Astrocyte (in vitro differentiated cells and primary cell): ENCODE results near the gene LRRC26. TPM values are rescaled to one million over a fixed set of nuclear protein-coding genes. Genes with fewer than 3 reads are reported as not detected.

Experiments
- DNase-seq: peaks from one replicate; pipeline ENCODE4 v3.0.0-alpha.2; 2010; ENCODE audit warnings: low read depth
- FAIRE-seq: peaks from 2 replicates; lab custom pipeline; 2011; peaks lifted over from hg19 to GRCh38; lab: Jason Lieb, UNC
- H2AFZ ChIP-seq: 2 replicates; pipeline ENCODE4 v1.6.0; 2012; ENCODE audit warnings: low read depth, low read length, inconsistent platforms
- H3K27ac ChIP-seq: 2 replicates; pipeline ENCODE4 v1.5.1; 2011; ENCODE audit warnings: low read depth, low read length, inconsistent platforms
- H3K27me3 ChIP-seq: 2 replicates; pipeline ENCODE4 v1.6.0; 2011; ENCODE audit warnings: low read length, inconsistent platforms; ENCODE audit not compliant: insufficient read depth
- H3K36me3 ChIP-seq: 2 replicates; pipeline ENCODE4 v1.5.1; 2011; ENCODE audit warnings: low read length, inconsistent platforms; ENCODE audit not compliant: insufficient read depth
- H3K4me1 ChIP-seq: 2 replicates; pipeline ENCODE4 v1.5.1; 2011; ENCODE audit warnings: low read length, inconsistent platforms; ENCODE audit not compliant: insufficient read depth
- H3K4me2 ChIP-seq: 2 replicates; pipeline ENCODE4 v1.6.0; 2012; ENCODE audit warnings: low read length, inconsistent platforms
- H3K4me3 ChIP-seq: 2 replicates; pipeline ENCODE4 v1.5.1; 2011; ENCODE audit warnings: low read depth, mild to moderate bottlenecking, low read length, inconsistent platforms; ENCODE audit not compliant: insufficient read depth
- H3K79me2 ChIP-seq: 2 replicates; pipeline ENCODE4 v1.6.0; 2012; ENCODE audit warnings: mild to moderate bottlenecking, low read length, inconsistent platforms; ENCODE audit not compliant: insufficient read depth
- H3K9ac ChIP-seq: 2 replicates; pipeline ENCODE4 v1.6.0; 2012; ENCODE audit warnings: mild to moderate bottlenecking, low read length, inconsistent platforms
- H3K9me3 ChIP-seq: 2 replicates; pipeline ENCODE4 v1.5.1; 2012; ENCODE audit warnings: low read depth, mild to moderate bottlenecking, low read length, inconsistent platforms; ENCODE audit not compliant: insufficient read depth
- H4K20me1 ChIP-seq: 2 replicates; pipeline ENCODE4 v1.6.0; 2012; ENCODE audit warnings: low read length, inconsistent platforms; ENCODE audit not compliant: insufficient read depth
- H3K27ac Mint-ChIP-seq: one replicate; pipeline ENCODE4 v1.8.0; 2021; ENCODE audit warnings: mild to moderate bottlenecking, mixed read lengths; ENCODE audit not compliant: unreplicated experiment
- H3K27me3 Mint-ChIP-seq: one replicate; pipeline ENCODE4 v1.8.0; 2021; ENCODE audit warnings: low read depth, mixed read lengths; ENCODE audit not compliant: unreplicated experiment
- H3K36me3 Mint-ChIP-seq: one replicate; pipeline ENCODE4 v1.8.0; 2021; ENCODE audit warnings: low read depth, mixed read lengths; ENCODE audit not compliant: unreplicated experiment
- H3K4me1 Mint-ChIP-seq: one replicate; pipeline ENCODE4 v1.8.0; 2021; ENCODE audit warnings: low read depth, mixed read lengths; ENCODE audit not compliant: unreplicated experiment
- H3K4me3 Mint-ChIP-seq: one replicate; pipeline ENCODE4 v1.8.0; 2021; ENCODE audit warnings: mild to moderate bottlenecking, moderate library complexity, mixed read lengths; ENCODE audit not compliant: unreplicated experiment
- H3K9me3 Mint-ChIP-seq: one replicate; pipeline ENCODE4 v1.8.0; 2021; ENCODE audit warnings: mild to moderate bottlenecking, mixed read lengths; ENCODE audit not compliant: unreplicated experiment
- EZH2 ChIP-seq: IDR thresholded peaks from 2 replicates; pipeline ENCODE4 v1.6.1; 2012; ENCODE audit warnings: mild to moderate bottlenecking, low read length, inconsistent platforms; ENCODE audit not compliant: insufficient read depth
- total RNA-seq: library from RNA; stranded (reverse); gene quantifications from 2 replicates; pipeline ENCODE4 v1.2.1, GENCODE V29; 2021
- TF ChIP-seq, protein P1 (sequence below): IDR thresholded peaks from 2 replicates; pipeline ENCODE4 v1.5.1; 2011; ENCODE audit warnings: low read depth, mild to moderate bottlenecking, inconsistent platforms, low read length, moderate library complexity; ENCODE audit not compliant: insufficient read depth

The LRRC26 gene
- total RNA-seq, 1 donor from 2014 or later, result not detected

DNA sequence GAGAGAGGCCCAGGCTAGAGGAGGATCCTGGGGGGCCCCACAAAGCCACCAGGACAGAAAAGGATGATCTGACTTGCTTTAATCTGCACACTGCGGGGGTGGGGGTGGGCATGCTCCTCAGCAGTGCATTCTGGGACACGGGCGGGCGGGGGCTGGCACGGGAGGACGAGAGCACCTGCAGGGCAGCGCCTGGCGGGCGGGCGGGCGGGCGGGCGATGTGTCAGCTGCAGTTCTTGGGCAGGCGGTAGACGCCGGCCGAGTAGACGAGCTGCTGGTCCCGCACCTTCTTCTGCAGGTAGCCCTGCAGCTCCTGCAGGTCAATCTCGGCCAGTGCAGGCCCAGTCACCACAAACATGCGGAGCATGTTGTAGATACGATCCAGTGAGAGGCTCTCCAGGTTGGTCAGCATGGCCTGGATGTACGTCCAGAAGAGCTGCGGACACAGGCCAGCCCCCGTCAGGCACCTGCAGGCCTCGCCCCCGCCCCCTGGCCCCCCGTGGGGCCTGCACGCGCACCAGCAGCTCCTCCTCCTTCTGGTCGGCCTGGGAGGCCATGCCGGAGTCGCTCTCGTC is 5.0 kb upstream of the LRRC26 start:
- no peak overlapping the region for H3K27ac Mint-ChIP-seq
- peaks cover 3% of the 10 kb centered on the region for H3K36me3 ChIP-seq
- no peak overlapping the region for H3K27ac ChIP-seq
- H3K27me3 Mint-ChIP-seq, result peaks cover 13% of the 10 kb centered on the region
- H4K20me1 ChIP-seq, result peaks cover 21% of the 10 kb centered on the region
- no peak overlapping the region for H3K4me3 Mint-ChIP-seq
- H3K9me3 ChIP-seq, result no peaks in the 10 kb centered on the region
- peaks cover 13% of the 10 kb centered on the region for H3K27me3 ChIP-seq
- FAIRE-seq, result no peak
- no peak for DNase-seq
- no peak overlapping the region for H3K4me3 ChIP-seq
- H3K9me3 Mint-ChIP-seq, result no peaks in the 10 kb centered on the region
- H3K79me2 ChIP-seq, result no peaks in the 10 kb centered on the region
- H3K36me3 Mint-ChIP-seq, result peaks cover 11% of the 10 kb centered on the region
- no peak overlapping the region for H3K9ac ChIP-seq
- no peak for TF ChIP-seq EZH2
- TF ChIP-seq, protein P1, sequence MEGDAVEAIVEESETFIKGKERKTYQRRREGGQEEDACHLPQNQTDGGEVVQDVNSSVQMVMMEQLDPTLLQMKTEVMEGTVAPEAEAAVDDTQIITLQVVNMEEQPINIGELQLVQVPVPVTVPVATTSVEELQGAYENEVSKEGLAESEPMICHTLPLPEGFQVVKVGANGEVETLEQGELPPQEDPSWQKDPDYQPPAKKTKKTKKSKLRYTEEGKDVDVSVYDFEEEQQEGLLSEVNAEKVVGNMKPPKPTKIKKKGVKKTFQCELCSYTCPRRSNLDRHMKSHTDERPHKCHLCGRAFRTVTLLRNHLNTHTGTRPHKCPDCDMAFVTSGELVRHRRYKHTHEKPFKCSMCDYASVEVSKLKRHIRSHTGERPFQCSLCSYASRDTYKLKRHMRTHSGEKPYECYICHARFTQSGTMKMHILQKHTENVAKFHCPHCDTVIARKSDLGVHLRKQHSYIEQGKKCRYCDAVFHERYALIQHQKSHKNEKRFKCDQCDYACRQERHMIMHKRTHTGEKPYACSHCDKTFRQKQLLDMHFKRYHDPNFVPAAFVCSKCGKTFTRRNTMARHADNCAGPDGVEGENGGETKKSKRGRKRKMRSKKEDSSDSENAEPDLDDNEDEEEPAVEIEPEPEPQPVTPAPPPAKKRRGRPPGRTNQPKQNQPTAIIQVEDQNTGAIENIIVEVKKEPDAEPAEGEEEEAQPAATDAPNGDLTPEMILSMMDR, result no peak
- H3K4me1 Mint-ChIP-seq, result no peaks in the 10 kb centered on the region
- H3K4me1 ChIP-seq, result no peaks in the 10 kb centered on the region
- H2AFZ ChIP-seq, result no peak overlapping the region
- no peak overlapping the region for H3K4me2 ChIP-seq

DNA sequence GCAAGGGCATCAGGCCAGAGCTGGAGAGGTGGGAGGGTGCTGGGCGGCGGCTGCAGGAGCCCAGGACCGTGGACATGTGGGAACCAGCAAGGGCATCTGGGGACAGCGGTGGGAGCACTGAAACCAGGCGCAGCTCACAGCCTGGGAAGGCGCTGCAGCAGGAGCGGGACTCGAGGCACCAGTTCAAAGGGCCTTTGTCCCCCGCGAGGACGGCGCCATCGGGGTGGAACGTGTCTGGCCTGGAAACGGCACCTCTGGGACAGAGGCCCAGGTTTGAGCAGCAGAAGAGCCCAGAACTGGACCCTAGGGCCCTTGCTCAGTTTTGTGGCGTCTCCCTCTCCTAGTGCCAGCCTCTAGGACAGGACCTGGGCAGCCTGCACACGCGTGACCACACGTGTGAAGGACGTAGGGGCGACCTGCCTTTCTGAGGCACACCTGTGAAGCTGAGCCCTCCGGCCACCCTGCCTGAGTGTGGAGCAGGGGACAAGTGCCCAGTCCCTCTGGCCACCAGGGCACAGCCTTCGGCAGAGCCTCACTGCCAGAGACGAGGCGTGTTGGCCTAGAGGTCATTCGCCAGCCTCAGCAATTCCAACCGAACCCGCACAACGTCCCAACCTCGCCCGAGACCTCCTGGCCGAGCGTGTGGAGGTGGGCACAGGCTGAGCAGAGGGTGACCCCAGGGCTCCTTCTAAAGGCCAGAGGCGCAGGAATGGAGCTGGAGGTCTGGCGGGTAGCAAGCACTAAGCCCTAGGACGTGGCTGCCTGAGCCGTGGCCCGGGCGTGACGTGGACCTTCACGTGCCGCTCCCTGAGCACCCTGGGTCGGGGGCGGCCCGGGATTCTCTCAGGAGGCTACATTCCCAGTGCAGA is 4.2 kb upstream of the LRRC26 start:
- H3K4me2 ChIP-seq, result no peak overlapping the region
- H2AFZ ChIP-seq, result no peak overlapping the region
- Mint-ChIP-seq H3K4me1 (no peaks in the 10 kb centered on the region), H3K4me3 (no peak overlapping the region), H3K27ac (no peak overlapping the region), H3K9me3 (no peaks in the 10 kb centered on the region), H3K27me3 (peaks cover 13% of the 10 kb centered on the region), H3K36me3 (peaks cover 7% of the 10 kb centered on the region)
- FAIRE-seq (no peak), DNase-seq (no peak)
- H3K36me3 ChIP-seq, result peaks cover 3% of the 10 kb centered on the region
- peaks cover 18% of the 10 kb centered on the region for H3K27me3 ChIP-seq
- no peaks in the 10 kb centered on the region for H3K4me1 ChIP-seq
- TF ChIP-seq, protein P1, result no peak
- no peak for TF ChIP-seq EZH2
- H3K4me3 ChIP-seq, result no peak overlapping the region
- H3K27ac ChIP-seq, result no peak overlapping the region
- no peaks in the 10 kb centered on the region for H3K9me3 ChIP-seq
- H3K9ac ChIP-seq, result no peak overlapping the region
- peaks cover 17% of the 10 kb centered on the region for H4K20me1 ChIP-seq
- no peaks in the 10 kb centered on the region for H3K79me2 ChIP-seq
